ENCODE results near the gene KDF1. TPM values are rescaled to one million over a fixed set of nuclear protein-coding genes. Genes with fewer than 3 reads are reported as not detected.
A peak's percentile ranks its signal among the peaks of the same experiment; 100 is the strongest.

Gene KDF1
- total and polyA plus RNA-seq, 2 of the 13 experiments (the other 11 are each of a cell fraction or from before 2014, with no cell fraction given): 1.9 to 4.9 TPM

- TF ChIP-seq, protein P1, sequence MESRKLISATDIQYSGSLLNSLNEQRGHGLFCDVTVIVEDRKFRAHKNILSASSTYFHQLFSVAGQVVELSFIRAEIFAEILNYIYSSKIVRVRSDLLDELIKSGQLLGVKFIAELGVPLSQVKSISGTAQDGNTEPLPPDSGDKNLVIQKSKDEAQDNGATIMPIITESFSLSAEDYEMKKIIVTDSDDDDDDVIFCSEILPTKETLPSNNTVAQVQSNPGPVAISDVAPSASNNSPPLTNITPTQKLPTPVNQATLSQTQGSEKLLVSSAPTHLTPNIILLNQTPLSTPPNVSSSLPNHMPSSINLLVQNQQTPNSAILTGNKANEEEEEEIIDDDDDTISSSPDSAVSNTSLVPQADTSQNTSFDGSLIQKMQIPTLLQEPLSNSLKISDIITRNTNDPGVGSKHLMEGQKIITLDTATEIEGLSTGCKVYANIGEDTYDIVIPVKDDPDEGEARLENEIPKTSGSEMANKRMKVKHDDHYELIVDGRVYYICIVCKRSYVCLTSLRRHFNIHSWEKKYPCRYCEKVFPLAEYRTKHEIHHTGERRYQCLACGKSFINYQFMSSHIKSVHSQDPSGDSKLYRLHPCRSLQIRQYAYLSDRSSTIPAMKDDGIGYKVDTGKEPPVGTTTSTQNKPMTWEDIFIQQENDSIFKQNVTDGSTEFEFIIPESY (CRISPR knock-in tag; IDR thresholded peaks at IDR 0.05): peak; percentile 51
- TF ChIP-seq, protein P2, sequence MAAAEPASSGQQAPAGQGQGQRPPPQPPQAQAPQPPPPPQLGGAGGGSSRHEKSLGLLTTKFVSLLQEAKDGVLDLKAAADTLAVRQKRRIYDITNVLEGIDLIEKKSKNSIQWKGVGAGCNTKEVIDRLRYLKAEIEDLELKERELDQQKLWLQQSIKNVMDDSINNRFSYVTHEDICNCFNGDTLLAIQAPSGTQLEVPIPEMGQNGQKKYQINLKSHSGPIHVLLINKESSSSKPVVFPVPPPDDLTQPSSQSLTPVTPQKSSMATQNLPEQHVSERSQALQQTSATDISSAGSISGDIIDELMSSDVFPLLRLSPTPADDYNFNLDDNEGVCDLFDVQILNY (CRISPR knock-in tag; conservative IDR thresholded peaks at IDR 0.05): no peak
- TF ChIP-seq ZNF224 (CRISPR knock-in tag; IDR thresholded peaks at IDR 0.05) (no peak), ZBTB20 (CRISPR knock-in tag; IDR thresholded peaks at IDR 0.05; ENCODE audit: borderline replicate concordance, low read depth) (no peak), TMF1 (CRISPR knock-in tag; IDR thresholded peaks at IDR 0.05; ENCODE audit: low read depth) (no peak), KLF12 (CRISPR knock-in tag; IDR thresholded peaks at IDR 0.05; ENCODE audit: borderline replicate concordance) (no peak), JUNB (CRISPR knock-in tag; IDR thresholded peaks at IDR 0.05; ENCODE audit: borderline replicate concordance) (no peak), FOXP1 (IDR thresholded peaks at IDR 0.05) (no peak), FOXP1 (CRISPR knock-in tag; IDR thresholded peaks at IDR 0.05) (no peak), FLYWCH1 (CRISPR knock-in tag; IDR thresholded peaks at IDR 0.05) (no peak), YEATS2 (CRISPR knock-in tag; IDR thresholded peaks at IDR 0.05; ENCODE audit: borderline replicate concordance) (no peak), SP2 (CRISPR knock-in tag; IDR thresholded peaks at IDR 0.05) (no peak), YEATS4 (CRISPR knock-in tag; IDR thresholded peaks at IDR 0.05; ENCODE audit: borderline replicate concordance) (no peak), SRF (IDR thresholded peaks at IDR 0.05; ENCODE audit: low read depth, low read length) (0 out of 2 replicates have a peak, but pooled peaks have one; percentile 30), HNRNPLL (IDR thresholded peaks at IDR 0.05; ENCODE audit: low read depth, low read length, poor library complexity, severe bottlenecking) (no peak), ZNF460 (CRISPR knock-in tag; IDR thresholded peaks at IDR 0.05; ENCODE audit: borderline replicate concordance) (no peak), ISX (CRISPR knock-in tag; conservative IDR thresholded peaks at IDR 0.05) (no peak), ATF2 (CRISPR knock-in tag; IDR thresholded peaks at IDR 0.05) (no peak), RCOR2 (CRISPR knock-in tag; IDR thresholded peaks at IDR 0.05) (no peak)
- TF ChIP-seq, protein P3, sequence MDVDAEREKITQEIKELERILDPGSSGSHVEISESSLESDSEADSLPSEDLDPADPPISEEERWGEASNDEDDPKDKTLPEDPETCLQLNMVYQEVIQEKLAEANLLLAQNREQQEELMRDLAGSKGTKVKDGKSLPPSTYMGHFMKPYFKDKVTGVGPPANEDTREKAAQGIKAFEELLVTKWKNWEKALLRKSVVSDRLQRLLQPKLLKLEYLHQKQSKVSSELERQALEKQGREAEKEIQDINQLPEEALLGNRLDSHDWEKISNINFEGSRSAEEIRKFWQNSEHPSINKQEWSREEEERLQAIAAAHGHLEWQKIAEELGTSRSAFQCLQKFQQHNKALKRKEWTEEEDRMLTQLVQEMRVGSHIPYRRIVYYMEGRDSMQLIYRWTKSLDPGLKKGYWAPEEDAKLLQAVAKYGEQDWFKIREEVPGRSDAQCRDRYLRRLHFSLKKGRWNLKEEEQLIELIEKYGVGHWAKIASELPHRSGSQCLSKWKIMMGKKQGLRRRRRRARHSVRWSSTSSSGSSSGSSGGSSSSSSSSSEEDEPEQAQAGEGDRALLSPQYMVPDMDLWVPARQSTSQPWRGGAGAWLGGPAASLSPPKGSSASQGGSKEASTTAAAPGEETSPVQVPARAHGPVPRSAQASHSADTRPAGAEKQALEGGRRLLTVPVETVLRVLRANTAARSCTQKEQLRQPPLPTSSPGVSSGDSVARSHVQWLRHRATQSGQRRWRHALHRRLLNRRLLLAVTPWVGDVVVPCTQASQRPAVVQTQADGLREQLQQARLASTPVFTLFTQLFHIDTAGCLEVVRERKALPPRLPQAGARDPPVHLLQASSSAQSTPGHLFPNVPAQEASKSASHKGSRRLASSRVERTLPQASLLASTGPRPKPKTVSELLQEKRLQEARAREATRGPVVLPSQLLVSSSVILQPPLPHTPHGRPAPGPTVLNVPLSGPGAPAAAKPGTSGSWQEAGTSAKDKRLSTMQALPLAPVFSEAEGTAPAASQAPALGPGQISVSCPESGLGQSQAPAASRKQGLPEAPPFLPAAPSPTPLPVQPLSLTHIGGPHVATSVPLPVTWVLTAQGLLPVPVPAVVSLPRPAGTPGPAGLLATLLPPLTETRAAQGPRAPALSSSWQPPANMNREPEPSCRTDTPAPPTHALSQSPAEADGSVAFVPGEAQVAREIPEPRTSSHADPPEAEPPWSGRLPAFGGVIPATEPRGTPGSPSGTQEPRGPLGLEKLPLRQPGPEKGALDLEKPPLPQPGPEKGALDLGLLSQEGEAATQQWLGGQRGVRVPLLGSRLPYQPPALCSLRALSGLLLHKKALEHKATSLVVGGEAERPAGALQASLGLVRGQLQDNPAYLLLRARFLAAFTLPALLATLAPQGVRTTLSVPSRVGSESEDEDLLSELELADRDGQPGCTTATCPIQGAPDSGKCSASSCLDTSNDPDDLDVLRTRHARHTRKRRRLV (CRISPR knock-in tag; IDR thresholded peaks at IDR 0.05): no peak
- TF ChIP-seq, protein P4, sequence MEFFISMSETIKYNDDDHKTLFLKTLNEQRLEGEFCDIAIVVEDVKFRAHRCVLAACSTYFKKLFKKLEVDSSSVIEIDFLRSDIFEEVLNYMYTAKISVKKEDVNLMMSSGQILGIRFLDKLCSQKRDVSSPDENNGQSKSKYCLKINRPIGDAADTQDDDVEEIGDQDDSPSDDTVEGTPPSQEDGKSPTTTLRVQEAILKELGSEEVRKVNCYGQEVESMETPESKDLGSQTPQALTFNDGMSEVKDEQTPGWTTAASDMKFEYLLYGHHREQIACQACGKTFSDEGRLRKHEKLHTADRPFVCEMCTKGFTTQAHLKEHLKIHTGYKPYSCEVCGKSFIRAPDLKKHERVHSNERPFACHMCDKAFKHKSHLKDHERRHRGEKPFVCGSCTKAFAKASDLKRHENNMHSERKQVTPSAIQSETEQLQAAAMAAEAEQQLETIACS (CRISPR knock-in tag; IDR thresholded peaks at IDR 0.05): no peak
These were observed 39.2 kb upstream of the KDF1 start (continued) for GRCh38 chr1:26999440-26999987.
